22Rv1 (cell line): ENCODE results near the gene BLCAP.

Source experiments
- CTCF ChIP-seq: fragments of 450-650 bp; IDR thresholded peaks from 2 replicates; pipeline ENCODE4 v1.5.1; 2017; ENCODE audit warnings: mild to moderate bottlenecking
- ZFX ChIP-seq: fragments of 450-650 bp; IDR thresholded peaks from 2 replicates; pipeline ENCODE4 v1.6.1; 2017; ENCODE audit warnings: antibody characterized with exemption, borderline replicate concordance

DNA sequence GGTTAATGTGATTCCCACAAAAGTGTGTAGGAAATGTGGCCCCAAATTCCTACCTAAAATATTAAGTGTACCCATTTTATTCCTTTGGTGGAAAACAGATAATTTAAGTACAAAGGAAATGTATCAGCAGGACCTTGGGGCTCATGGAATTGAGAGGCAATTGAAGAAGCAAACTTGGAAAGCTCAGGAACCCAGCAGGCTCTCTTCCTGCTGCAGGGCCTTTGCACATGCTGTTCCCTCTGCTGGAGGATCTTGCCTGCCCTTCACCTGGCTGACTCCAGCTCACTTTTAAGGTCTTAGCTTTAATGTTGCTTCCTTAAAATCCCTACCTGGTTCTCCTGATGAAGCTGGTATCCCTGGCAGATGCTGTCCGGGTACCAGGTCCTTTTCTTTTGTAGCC is 9.8 kb upstream of the BLCAP start:
- TF ChIP-seq CTCF, result no peak
- no peak for TF ChIP-seq ZFX
